ENCODE results near the gene DNAJC15.
"Not testable (repeated sequence)": the region's sequence is repeated elsewhere in the genome, so short reads cannot be mapped to it uniquely, and the experiment has no call there.

The DNAJC15 gene

GRCh38 chr13:43023289-43023963 lies at the start of gene DNAJC15:
Gene DNAJC15 (plus strand): TSS chr13:43023586. CDS start chr13:43023627, 41 bp downstream.
- DNase-seq, result peak; percentile 21 to 31

GRCh38 chr13:42976066-42976465 lies 47.3 kb upstream of the DNAJC15 start:
- no peak for DNase-seq

GRCh38 chr13:42977219-42977659 lies 46.1 kb upstream of the DNAJC15 start:
- DNase-seq, result no peak

GRCh38 chr13:42981317-42981716 lies 42.1 kb upstream of the DNAJC15 start:
- no peak for DNase-seq

- no peak for DNase-seq
Measured at GRCh38 chr13:42981853-42982252, 41.5 kb upstream of the DNAJC15 start.

- DNase-seq, result no peak
Measured at GRCh38 chr13:42984026-42984425, 39.4 kb upstream of the DNAJC15 start.

GRCh38 chr13:42984691-42985090 lies 38.7 kb upstream of the DNAJC15 start:
- DNase-seq, result no peak

GRCh38 chr13:42985312-42986175 lies 37.8 kb upstream of the DNAJC15 start:
- no peak for DNase-seq

GRCh38 chr13:42986176-42986574 lies 37.2 kb upstream of the DNAJC15 start:
- no peak for DNase-seq

GRCh38 chr13:42990291-42991232 lies 32.8 kb upstream of the DNAJC15 start:
- DNase-seq, result no peak

- not testable (repeated sequence) for DNase-seq
Measured at GRCh38 chr13:42991233-42991897, 32.0 kb upstream of the DNAJC15 start.

GRCh38 chr13:42991898-42992763 lies 31.3 kb upstream of the DNAJC15 start, which contains the start of gene EPSTI1:
Gene EPSTI1 (minus strand): TSS chr13:42992241. CDS start chr13:42992165, 76 bp downstream.
- peak; percentile 9 to 14 for DNase-seq

- no peak for DNase-seq
Measured at GRCh38 chr13:42992764-42993122, 30.6 kb upstream of the DNAJC15 start.

GRCh38 chr13:42994878-42995277 lies 28.5 kb upstream of the DNAJC15 start:
- no peak for DNase-seq

- DNase-seq, result no peak
Measured at GRCh38 chr13:42996584-42996983, 26.8 kb upstream of the DNAJC15 start.

GRCh38 chr13:42997381-42997780 lies 26.0 kb upstream of the DNAJC15 start:
- DNase-seq, result no peak

- no peak for DNase-seq
Measured at GRCh38 chr13:42999491-42999890, 23.9 kb upstream of the DNAJC15 start.

- DNase-seq, result no peak
Measured at GRCh38 chr13:43000676-43001075, 22.7 kb upstream of the DNAJC15 start.

- DNase-seq, result no peak
Measured at GRCh38 chr13:43002021-43002420, 21.4 kb upstream of the DNAJC15 start.

- no peak for DNase-seq
Measured at GRCh38 chr13:43003010-43003409, 20.4 kb upstream of the DNAJC15 start.

- no peak for DNase-seq
Measured at GRCh38 chr13:43003729-43004128, 19.7 kb upstream of the DNAJC15 start.

Measured in AML-193 (cell line).